Inflammatory macrophage treated with lipopolysaccharide for 4 hours (primary cell): ENCODE data around the gene KDM6B.
"Not testable (repeated sequence)": the region's sequence is repeated elsewhere in the genome, so short reads cannot be mapped to it uniquely, and the experiment has no call there.

ENCODE experiments used
- DNase-seq: peaks from one replicate; pipeline ENCODE4 v3.0.0-alpha.2; 2020

Gene KDM6B, protein sequence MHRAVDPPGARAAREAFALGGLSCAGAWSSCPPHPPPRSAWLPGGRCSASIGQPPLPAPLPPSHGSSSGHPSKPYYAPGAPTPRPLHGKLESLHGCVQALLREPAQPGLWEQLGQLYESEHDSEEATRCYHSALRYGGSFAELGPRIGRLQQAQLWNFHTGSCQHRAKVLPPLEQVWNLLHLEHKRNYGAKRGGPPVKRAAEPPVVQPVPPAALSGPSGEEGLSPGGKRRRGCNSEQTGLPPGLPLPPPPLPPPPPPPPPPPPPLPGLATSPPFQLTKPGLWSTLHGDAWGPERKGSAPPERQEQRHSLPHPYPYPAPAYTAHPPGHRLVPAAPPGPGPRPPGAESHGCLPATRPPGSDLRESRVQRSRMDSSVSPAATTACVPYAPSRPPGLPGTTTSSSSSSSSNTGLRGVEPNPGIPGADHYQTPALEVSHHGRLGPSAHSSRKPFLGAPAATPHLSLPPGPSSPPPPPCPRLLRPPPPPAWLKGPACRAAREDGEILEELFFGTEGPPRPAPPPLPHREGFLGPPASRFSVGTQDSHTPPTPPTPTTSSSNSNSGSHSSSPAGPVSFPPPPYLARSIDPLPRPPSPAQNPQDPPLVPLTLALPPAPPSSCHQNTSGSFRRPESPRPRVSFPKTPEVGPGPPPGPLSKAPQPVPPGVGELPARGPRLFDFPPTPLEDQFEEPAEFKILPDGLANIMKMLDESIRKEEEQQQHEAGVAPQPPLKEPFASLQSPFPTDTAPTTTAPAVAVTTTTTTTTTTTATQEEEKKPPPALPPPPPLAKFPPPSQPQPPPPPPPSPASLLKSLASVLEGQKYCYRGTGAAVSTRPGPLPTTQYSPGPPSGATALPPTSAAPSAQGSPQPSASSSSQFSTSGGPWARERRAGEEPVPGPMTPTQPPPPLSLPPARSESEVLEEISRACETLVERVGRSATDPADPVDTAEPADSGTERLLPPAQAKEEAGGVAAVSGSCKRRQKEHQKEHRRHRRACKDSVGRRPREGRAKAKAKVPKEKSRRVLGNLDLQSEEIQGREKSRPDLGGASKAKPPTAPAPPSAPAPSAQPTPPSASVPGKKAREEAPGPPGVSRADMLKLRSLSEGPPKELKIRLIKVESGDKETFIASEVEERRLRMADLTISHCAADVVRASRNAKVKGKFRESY (N-terminal part only)

DNA sequence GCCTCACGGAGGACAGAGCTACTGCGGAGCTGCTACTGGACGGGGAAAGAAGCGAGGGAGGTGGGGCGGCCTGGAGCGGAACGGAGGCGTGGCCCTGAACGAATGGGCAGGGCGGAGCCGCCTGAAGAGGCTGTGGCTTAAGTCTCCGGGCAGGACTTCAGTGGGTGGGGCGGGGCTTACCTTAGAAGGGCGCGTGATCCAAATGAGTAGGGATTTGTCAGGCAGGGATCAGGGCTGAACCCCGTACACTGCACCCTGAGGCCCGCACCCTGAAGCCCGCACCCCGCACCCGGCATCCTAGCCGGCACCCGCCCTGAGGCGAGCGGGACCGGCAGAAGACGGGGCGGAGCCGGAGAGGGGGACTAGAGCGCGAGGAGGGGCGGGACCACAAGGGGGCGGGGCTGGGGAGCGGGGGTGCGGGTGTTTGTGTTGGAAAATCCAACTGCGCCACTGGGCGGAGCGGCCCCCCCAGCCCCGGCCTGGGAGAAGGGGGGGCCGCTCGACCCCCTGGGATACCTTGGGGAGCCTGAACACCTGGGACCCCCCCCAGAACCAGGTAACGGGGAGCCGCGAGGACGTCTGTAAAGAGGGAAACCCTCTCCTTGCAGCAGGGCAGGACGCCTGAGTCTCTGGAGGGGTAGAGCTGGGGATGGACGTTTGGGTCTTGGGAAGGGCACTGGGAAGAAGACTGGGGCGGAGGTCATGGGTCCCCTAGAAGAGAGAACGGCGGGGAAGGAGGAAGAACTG, at the start of gene KDM6B:
TSS of gene KDM6B (plus strand) at position 423 of the 747 bp plus-strand sequence. CDS start 11,338 bp downstream, outside the sequence.
- peak; percentile 96 for DNase-seq

DNA sequence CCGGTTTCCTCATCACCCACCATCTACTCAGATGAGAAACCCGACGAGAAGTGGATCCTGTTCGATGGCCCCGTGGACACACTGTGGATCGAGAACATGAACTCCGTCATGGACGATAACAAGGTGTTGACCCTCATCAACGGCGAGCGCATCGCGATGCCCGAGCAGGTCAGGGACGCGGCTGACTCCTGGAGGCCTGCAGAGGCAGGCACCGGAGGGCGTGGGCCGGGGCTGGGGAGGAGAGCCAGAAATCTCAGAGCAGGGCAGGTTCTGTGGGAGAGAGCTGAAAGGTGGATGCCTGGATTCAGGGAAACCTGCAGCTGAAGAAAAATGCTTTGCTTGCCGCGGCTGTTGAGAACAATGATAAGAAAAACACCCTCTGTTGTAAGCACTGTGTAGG, 47.2 kb upstream of the KDM6B start:
- no peak for DNase-seq

DNA sequence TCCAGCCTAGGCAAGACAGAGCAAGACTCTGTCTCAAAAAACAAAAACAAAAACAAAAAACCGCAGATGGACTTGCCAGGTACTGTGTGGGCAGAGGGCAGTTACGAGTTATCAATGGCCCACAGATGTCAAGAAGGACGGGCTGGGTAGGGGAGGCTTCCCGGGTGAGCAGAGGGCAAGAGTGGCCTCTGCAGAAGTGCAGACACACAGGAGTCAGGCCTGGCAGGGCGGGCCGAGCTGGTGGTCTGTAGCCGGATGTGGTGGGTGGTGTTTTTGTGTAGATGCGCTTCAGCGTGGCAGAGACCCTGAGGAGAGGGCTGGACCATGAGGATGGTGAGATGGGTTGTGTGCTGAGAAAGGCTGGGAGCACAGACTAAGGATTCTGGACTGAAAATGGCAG, 44.9 kb upstream of the KDM6B start:
- DNase-seq, result no peak

DNA sequence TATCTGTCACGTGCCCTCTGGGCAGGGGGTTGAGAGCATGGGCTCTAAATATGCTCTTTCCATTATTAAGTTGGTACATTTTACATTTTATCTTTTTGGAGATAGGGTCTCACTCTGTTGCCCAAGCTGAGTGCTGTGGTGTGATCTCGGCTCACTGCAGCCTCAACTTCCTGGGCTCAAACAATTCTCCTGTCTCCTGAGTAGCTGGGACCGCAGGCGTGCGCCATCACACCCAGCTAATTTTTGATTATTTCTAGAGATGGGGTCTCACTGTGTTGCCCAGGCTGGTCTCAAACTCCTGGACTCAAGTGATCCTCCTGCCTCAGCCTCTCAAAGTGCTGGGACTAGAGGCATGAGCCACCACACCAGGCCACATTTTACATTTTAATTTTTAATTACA, 43.9 kb upstream of the KDM6B start:
- DNase-seq, result no peak

DNA sequence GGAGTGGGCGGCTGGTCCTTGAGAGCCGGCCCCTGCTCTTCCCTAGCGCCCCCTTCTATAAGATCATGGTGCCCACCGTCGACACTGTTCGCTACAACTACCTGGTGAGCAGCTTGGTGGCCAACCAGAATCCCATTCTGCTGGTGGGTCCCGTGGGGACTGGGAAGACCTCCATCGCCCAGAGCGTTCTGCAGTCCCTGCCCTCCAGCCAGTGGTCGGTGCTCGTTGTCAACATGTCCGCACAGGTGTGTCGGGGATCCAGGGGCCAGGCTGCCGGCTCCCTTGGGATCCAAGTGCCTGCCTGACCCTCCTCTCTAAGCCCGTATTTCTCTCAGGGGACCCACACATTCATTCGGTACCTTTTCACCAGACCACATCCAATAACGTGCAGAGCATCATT, 41.4 kb upstream of the KDM6B start:
- DNase-seq, result no peak

DNA sequence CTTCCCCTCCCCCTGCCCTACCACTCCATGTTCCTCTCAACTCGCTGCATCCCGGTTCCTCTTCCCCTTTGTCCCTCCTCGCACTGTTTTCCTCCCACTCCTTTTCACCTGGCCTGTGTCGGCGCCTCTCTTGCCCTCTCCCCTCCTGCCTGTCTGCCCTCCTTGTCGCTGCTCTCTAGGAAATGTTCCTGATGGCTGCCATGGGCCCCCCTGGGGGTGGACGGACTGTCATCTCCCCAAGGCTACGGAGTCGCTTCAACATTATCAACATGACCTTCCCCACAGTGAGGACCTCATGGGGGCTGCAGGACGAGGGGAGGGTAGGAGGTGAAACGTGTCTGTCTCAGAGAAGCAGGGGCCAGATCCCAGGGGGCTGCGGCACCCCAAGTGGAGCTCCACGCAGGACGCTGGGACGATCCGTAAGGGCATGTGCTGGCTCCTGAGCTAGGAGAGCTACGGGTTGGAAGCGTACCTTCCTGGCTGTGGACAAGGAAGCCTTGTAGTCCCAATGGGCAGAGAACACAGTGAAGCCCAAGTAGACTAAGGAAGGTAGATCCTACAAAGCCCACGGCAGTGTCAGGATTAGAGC, 39.8 kb upstream of the KDM6B start:
- DNase-seq, result no peak

DNA sequence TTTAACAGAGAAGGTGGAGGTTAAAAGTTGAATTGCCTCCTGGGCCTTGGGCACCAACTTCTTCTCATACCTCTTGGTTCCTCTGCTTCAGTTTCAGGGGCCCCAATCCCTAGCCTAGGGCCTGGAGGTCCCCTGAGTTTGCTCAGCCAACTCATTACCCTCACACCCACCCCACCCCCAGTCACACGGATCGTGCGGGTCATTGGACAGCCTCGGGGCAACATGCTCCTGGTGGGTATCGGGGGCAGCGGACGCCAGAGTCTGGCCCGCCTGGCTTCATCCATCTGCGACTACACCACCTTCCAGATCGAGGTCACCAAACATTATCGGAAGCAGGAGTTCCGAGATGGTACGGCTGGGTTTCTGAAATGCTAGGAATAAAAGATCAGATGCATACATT, 36.0 kb upstream of the KDM6B start:
- DNase-seq, result no peak

DNA sequence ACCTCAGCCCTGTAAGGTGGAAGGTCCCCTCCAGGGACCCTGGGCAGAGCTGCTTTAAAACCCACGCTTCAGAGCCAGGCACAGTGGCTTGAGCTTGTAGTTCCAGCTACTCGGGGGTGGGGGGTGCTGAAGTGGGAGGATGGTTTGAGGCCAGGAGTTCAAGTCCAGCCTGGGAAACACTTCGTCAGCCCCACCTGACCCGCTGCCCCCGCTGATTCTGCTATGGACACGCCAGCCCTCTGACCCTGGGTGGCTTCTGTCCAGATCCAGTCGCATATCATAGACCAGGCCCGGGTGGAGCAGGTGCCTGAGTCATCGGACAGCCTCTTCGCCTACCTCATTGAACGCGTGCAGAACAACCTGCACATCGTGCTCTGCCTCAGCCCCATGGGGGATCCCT, 35.2 kb upstream of the KDM6B start:
- no peak for DNase-seq

DNA sequence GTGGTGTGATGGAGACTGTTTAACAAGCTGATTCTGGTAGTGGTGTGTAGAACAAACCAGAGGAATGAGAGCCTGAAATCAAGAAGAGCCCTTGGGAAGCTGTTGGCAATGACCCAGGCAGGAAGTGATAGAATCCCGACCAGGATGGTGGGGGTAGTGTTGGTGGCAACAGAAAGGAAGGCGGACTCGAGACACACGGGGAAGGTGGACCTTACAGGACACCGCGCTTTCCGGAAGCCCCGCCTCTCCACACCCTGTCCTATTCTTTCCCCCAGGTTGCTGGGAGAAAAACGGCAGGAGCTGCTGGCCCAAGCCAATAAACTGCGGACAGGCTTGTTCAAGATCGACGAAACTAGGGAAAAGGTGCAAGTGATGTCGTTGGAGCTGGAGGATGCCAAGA, 30.0 kb upstream of the KDM6B start:
- no peak for DNase-seq

DNA sequence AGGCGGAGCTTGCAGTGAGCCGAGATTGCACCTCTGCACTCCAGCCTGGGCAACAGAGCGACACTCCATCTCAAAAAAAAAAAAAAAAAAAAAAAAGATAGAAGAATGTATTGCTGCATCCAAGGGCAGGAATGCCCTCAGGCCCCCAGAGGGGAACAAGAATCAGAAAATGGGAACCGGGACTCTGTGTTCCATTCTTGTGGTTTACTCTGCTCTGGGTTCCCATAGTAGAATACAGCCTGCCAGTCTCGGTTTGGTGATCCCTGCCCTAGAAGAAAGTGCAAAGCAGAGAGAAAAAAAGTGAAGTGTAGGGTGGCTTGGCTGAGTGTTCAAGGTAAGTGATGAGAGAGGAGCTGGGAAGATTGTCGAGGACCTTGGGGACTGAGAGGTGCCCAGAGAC, 27.4 kb upstream of the KDM6B start:
- DNase-seq, result peak; percentile 60

DNA sequence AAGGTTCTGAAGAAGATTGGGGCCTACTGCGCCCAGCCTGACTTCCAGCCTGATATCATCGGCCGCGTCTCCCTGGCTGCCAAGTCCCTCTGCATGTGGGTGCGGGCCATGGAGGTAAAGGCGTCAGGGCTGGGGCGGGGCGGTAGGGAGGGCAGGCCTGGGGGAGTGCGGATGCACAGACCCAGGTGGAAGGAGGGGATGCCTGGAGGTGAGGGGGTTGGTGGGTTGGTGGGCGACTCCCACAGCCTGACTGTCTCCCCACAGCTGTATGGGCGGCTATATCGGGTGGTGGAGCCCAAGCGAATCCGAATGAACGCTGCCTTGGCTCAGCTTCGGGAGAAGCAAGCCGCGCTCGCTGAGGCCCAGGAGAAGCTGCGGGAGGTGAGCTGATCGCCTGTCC, 26.8 kb upstream of the KDM6B start:
- DNase-seq, result no peak

DNA sequence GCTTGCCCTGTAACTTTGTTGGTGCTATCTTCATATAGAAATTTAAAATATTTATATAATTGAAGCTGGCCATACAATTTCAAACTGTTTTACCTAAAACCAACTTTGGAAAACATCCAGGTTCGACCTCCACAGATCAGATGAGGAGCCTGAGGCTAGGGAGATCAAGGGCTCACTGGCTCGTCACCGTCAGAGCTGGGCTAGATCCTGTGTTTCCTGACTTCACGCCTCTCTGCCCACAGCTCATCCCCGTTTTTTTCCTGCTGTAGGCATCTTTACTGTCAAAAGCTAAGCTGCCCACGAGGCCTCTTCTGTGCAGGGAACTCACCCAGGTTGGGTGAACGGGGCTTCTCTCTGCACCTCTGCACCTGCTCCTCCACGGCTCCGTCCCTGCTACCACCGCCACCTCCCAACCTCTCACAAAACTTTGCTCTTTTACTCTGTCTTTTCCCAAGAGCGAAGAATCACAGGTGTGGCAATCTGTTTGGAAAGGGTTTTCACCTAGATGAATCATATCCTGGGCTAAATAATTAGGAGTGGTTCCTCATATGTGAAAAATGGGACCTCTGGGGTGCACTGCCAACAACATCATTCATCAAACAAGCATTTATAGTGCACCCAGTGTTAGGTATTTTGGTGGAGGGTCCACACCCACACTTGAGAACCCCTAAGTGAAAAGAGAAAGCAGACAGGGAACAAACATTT, 24.8 kb upstream of the KDM6B start:
- DNase-seq, result no peak

DNA sequence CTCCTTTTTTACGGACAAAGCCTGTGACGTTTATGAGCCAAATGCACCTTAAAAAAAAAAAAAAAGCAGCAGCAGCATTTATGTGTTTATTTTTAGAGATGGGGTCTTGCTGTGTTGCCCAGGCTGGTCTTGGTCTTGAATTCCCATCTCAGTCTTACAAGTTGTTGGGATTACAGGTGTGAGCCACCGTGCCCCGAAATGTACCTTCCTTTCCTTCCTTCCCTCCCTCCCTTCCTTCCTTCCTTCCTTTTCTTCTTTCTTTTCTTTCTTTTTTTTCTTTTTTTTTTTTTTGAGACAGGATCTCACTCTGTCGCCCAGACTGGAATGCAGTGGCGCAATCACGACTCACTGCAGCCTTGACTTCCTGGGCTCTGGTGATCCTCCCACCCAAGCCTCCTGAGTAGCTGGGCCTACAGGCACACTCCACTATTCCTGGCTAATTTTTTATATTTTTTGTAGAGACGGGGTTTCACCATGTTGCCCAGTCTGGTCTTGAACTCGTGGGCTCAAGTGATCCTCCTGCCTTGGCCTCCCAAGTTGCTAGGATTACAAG, 24.1 kb upstream of the KDM6B start:
- not testable (repeated sequence) for DNase-seq

DNA sequence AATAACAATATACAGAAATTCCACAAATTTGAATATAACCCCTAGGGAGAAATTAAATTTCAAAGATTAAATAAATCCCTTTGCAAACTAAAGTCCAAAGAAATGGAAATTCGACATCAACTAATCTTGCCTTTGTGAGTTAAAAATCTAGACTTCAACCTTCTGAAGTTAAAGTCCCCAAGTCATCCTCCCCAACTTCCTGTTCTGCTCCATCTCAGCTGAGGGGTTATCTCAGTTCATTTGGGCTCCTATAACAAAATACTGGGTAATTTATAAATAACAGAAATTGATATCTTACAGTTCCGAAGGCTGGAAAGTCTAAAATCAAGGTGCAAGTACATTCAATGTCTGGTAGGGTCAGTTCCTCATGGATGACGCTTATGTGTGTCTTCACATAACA, 22.8 kb upstream of the KDM6B start:
- no peak for DNase-seq

DNA sequence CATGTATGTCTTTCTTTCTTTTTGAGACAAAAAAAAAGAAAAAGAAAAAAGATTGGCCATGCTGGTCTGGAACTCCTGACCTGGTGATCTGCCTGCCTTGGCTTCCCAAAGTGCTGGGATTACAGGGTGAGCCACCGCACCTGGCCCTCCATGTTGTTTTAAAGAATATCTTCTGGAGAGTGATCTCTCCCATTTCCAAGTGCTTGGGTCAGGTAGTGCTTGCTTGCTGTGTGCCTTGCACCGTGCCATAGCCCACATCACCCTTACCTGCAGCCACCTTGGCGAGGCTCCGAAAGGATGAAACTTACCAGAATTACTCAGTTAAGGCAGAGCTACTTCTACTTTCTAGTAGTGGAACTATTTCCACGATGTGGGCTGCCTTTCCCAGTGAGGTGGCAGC, 19.0 kb upstream of the KDM6B start:
- DNase-seq, result no peak

DNA sequence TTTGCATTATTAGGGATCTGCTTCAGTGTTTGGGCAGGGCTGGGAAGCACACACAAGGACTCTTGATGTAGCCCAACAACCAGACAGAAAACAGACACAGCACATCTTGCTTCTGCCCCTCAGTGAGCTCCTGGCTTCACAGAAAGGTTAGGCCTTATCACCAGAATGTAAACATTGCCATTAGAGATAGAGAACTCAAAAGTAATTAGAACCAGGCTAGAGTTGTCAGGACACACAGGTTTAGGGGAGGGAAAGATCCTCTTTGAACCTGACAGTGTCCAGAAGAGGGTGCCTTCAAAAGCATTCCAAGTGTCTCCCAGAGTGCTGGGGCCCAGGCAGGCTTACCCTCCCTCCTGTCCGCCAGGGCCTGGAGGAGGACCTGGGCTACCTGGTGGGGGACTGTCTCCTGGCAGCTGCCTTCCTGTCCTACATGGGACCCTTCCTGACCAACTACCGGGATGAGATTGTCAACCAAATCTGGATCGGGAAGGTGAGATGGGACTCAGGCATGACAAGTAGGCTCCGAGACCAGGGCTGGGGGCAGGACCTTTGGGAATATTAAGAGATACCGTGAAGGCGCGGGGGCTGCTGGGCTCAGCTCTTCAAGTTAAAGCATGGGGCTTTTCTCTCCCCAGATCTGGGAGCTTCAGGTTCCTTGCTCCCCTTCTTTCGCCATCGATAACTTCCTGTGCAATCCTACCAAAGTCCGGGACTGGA, 16.9 kb upstream of the KDM6B start:
- no peak for DNase-seq

DNA sequence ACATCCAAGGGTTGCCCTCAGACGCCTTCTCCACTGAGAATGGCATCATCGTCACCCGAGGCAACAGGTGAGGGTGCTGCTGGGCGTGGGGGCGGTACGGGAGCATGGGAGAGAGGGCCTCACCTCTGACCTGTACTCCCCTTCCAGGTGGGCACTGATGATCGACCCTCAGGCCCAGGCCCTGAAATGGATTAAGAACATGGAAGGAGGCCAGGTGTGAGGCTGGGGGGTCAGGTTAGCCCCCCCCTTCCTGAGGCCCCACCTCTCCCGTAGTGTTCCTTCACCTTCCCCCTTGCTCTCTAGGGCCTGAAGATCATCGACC, 16.4 kb upstream of the KDM6B start:
- no peak for DNase-seq

DNA sequence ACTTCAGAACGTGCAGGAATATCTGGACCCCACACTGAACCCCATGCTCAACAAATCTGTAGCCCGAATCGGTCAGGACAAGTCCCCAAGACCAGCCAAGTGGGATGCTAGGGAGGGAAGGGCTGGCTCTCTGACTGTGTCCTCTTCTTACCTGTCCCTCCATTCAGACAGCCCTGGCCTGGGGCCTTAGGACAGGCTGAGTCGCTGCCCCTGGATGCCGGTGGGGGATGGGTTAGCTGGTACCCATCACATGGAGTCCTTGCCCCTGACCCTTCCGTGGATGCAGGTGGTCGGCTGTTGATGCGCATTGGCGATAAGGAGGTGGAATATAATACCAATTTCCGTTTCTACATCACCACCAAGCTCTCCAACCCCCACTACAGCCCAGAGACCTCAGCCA, 16.0 kb upstream of the KDM6B start:
- no peak for DNase-seq

DNA sequence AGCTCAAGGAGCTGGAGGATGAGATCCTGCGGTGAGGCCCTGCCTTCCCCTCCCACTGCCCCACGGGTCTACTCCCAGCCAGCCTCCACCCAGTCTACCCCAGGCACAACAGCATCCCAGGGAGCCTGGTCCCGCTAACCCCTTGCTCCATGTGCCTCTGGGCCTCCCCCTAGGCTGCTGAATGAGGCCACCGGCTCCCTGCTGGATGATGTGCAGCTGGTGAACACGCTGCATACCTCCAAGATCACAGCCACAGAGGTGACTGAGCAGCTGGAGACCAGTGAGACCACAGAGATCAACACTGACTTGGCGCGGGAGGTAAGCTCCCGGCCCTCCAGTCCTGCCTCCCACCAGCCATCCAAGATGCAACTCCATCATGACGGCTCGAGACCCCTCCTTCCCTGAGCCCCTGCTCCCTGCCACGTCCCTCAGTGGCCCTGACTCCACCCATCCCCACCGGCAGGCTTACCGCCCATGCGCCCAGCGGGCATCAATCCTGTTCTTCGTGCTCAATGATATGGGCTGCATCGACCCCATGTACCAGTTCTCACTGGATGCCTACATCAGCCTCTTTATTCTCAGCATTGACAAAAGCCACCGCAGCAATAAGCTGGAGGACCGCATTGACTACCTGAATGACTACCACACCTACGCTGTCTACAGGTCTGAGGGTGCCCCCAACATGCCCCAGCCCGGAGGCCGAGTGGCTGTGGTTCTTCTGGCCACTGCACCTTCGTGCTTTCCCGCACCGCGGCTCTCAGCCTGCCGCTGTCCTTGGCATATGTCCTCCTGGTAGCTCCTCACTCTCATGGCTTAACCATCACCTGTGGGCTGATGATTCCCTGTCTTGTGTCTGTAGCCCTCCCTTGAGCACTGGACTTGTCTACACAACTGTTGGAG, 15.0 kb upstream of the KDM6B start:
- no peak for DNase-seq

DNA sequence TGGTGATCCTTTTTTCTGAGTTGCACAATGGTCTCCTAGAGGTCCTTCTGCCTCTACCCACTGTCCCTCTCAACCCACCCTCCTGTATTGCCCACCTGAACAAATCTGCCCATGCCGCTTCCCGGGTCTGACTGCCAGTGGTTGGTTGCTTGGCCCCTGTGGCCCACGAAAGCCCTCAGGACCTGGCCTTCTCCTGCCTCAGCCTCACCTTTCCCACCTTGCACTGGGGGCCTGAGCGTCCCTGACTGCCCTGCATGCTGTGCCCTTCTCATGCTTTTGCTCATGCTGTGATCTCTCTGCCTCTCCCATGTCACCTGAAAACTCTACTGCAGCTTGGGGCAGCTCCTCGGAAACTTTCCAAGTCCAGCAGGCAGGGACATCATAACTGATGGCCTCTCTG, 13.8 kb upstream of the KDM6B start:
- DNase-seq, result no peak
